Left kidney (tissue), 2 donors: ENCODE results near the gene INSC. TPM values are rescaled to one million over a fixed set of nuclear protein-coding genes. Genes with fewer than 3 reads are reported as not detected.

Experiments
- DNase-seq: peaks from one replicate; pipeline ENCODE4 v3.0.0-alpha.2; 2013
- polyA plus RNA-seq: library from polyadenylated mRNA; unstranded; fragments of 120-200 nt; gene quantifications from one replicate; pipeline ENCODE4 v1.2.1, GENCODE V29; 2013; ENCODE audit not compliant: insufficient read length

The INSC gene
- polyA plus RNA-seq, 1 donor = 0.73 TPM

GRCh38 chr11:15108592-15109130 lies 6.1 kb upstream of the INSC start:
- DNase-seq = no peak

GRCh38 chr11:15109602-15110001 lies 5.1 kb upstream of the INSC start:
- no peak for DNase-seq

DNA sequence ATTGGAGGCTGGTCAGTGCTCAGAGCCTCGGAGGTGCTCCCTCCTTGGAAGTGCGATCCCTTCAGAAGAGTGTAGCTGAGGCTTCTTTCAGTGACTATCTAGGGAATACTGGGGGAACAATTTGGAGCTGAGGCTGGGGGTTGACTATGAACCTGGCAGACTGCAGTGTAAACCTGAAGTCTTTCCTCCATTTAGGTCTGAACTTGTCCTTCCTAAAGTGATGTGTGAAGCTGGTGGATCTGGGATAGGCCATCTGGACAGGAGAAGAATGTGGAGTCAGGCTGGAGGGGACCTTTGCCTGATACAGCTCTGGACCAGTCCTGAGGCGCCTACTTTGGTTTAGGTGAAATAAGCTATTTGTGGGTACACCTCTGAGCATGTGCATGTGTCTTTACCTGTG lies 3.5 kb upstream of the INSC start:
- no peak for DNase-seq

- no peak for DNase-seq
These were observed 2.6 kb upstream of the INSC start for GRCh38 chr11:15112131-15112541.

DNA sequence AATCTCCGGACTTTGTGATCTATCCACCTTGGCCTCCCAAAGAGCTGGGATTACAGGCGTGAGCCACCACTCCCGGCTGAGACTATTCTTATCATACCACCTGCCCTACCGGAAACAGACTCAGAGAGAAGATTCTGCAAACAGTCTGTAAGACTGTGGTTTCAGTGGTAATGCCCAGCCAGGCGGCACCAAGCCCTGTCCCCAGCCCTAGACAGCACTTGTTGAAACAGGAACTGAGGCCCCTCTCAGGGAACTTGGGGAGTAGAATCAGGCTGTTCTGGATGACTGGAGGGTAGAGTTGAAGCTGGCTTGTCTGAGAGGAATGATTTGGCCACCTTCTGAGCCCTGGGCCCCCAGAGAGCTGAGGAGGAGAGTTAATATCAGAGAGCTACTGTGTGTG lies 1.3 kb upstream of the INSC start:
- DNase-seq = no peak

- DNase-seq = no peak
These were observed 963 bp downstream of the INSC start for GRCh38 chr11:15115686-15116085.

- no peak for DNase-seq
These were observed 3.0 kb downstream of the INSC start for GRCh38 chr11:15117751-15118150.

GRCh38 chr11:15118431-15118830 lies 3.7 kb downstream of the INSC start:
- no peak for DNase-seq

GRCh38 chr11:15119352-15119751 lies 4.6 kb downstream of the INSC start:
- DNase-seq = no peak

DNA sequence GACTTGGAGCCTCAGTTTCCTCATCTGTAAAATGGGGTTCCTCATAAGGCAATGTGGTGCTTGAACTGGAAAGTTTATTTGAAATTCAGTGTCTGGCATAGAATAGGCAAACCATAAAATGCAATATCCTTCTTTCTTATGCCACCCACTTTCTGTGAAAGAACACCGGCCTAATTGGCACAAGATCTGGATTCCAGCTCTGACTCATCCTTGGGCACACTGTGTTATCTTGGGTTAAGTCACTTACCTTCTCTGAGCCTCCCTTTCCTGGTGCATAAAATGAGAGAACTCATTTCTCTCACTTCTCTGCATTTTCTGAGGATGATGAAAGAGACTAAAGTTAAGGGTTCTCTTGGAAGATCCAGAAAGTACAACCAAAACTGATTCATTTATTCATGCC lies 5.1 kb downstream of the INSC start:
- DNase-seq = no peak

DNA sequence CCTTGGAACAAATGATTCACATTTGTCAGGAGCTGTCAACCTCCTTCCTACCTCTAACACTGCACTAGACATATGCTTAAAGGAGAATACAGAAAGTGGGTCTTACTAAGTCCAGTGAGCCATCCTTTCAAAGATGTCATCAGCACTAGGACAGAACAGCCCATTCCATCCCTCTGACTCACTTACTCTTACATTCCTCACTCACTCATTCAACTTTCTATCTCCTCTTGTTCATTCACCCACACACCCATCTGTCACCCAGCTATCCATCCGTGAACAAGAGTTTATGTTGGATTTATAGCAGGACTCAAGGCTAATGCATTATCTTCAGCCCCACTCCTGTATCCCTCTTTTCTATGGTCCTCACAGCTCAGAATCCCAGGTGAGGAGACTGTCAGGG lies 9.1 kb downstream of the INSC start:
- no peak for DNase-seq

DNA sequence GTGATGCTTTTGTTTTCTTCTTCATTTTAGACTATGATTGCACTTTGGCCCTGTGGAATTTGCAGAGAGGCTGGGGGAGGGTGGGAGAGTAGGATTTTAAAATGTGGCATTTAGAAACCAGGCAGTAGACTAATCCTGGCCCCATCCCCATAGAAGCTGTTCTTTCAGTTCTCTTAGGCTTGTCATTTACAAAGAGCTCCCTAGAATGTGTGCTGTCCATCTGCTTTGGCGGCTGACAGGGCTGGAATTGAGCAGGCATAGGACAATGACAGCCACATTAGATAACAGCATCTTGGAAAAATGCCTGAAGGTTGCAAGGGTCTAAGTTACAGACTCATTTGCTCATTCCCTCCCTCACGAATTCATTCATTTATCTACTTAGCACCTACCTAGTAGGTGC lies 9.8 kb downstream of the INSC start:
- no peak for DNase-seq

DNA sequence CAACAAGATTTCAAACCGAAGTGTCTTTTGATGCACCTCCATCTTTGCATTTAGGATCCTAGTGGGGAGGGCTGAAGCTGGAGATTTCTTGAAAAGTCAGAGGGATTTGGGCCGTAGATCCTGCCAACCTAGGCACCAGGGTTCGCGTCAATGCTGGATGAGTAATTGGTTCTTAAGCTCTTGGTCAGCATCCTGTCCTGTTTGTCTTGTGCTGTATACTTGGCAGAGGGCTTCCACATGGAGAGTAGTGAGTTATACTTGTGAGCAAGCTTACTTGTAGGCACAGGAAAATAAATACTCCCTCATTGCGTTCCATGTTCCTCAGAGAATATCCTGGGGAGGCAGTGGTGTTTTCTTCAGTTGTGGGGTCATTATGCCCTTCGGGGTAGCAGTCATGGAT lies 12.6 kb downstream of the INSC start:
- no peak for DNase-seq

GRCh38 chr11:15128621-15129020 lies 13.9 kb downstream of the INSC start:
- no peak for DNase-seq

- DNase-seq = no peak
These were observed 21.4 kb downstream of the INSC start for GRCh38 chr11:15136166-15136565.

DNA sequence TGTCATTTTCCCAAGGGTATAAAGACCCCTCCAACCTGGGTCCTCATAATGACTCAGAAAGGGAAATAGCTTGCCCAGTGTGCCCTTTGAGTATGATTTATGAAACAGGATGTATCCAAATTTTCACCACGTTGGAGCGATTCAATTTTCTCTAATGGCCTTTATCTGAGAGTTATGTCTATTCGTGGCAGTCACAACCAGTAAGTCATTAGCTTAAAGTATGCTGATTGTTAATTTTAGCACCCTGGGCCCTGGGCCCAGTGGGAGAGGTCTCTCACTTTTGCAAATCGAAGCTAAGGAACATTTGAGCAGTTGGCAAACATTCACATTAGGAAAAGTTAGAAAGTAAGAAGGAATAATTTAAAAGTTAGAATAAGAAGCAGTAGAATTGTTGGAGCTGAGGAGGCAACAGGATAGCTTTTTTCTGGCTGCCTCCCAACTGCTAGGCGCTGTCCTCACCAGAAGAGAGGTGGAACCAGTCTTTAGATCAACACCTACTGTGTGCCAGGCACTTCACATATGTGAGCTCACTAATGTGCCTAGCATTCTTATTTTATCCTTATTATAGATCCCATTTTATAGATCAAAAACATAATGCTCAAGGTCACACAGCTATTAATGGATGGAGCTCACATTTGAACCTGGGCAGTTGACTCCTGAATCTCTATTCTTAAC lies 24.5 kb downstream of the INSC start:
- no peak for DNase-seq

GRCh38 chr11:15139958-15140659 lies 25.4 kb downstream of the INSC start:
- DNase-seq = no peak

GRCh38 chr11:15141381-15141780 lies 26.7 kb downstream of the INSC start:
- DNase-seq = no peak

DNA sequence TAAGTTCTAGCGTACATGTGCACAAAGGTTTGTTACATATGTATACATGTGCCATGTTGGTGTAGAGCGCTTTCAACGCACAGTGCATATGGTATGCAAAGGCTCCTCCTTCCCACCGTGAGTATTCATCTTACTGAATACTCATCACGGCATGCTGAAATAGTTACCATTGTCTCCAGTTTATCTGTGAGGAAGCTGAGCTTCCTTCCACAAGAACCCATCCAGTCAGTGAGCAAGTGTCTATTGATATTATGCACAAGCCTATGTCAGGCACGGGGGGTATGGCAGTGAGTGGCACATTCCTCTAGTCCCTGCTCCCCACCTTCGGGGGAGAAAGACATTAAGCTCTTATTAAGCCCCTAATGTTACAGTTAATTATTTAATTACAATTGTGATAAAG lies 28.1 kb downstream of the INSC start:
- DNase-seq = no peak

GRCh38 chr11:15143855-15144254 lies 29.1 kb downstream of the INSC start:
- DNase-seq = no peak

- no peak for DNase-seq
These were observed 29.6 kb downstream of the INSC start for GRCh38 chr11:15144347-15144746.

DNA sequence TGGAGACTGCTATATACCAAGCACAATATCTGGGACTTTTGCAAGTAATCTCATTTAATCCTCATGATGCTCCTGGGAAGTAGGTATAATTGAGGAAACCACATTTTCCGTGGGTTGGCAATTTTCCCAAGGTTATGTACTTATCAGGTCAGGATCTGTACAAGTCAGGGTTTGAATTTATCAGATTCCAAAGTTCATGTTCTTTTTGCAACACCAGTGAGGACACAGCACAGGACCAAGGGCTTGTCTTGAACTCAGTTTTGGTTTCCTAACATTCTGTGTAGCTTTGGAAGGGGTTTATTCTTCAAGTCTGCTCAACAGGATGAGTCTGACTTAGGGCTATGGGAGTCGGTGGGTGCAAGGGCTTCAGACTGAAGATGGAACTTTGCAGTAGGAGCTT lies 30.4 kb downstream of the INSC start:
- DNase-seq = no peak

DNA sequence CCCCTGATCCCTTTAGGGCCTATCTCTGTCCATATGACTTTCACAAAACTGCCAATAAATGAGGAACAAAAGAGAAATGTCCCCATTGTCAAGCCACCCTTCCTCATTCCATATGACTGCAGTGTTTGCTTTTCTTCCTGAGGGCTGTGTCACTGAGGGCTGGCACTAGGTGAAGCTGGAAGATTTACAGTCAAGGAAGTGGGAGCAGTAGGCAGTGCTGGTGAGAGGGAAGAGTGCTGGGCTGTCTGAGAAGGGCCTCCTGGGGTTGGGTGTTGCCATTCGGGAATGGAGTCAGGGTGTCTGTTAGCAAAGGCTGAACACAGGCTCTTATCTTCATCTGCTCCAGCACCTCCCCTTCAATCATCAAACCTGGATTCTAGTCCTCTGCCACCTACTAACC lies 30.9 kb downstream of the INSC start:
- DNase-seq = no peak
